ENCODE results near the gene SLF1.

Gene SLF1

GRCh38 chr5:94627191-94627590 lies 8.7 kb downstream of the SLF1 start:
- Mint-ChIP-seq H3K27me3 (no peaks in the 10 kb centered on the region), H3K4me3 (no peak overlapping the region), H3K36me3 (ENCODE audit: low read depth) (peaks cover 28% of the 10 kb centered on the region), H3K27ac (no peak overlapping the region), H3K4me1 (peaks cover 15% of the 10 kb centered on the region), H3K9me3 (no peaks in the 10 kb centered on the region)
- DNase-seq (no peak), ATAC-seq (no peak)

- H3K9me3 Mint-ChIP-seq, result peaks cover 2% of the 10 kb centered on the region
- peaks cover 66% of the 10 kb centered on the region for H3K36me3 Mint-ChIP-seq (ENCODE audit: low read depth)
- H3K27ac Mint-ChIP-seq, result no peak overlapping the region
- no peaks in the 10 kb centered on the region for H3K27me3 Mint-ChIP-seq
- DNase-seq, result no peak
- H3K4me3 Mint-ChIP-seq, result no peak overlapping the region
- ATAC-seq, result peak; percentile 20
- H3K4me1 Mint-ChIP-seq, result peaks cover 13% of the 10 kb centered on the region
Observed at GRCh38 chr5:94632024-94632423, 13.6 kb downstream of the SLF1 start.

GRCh38 chr5:94640176-94640575 lies 21.7 kb downstream of the SLF1 start:
- H3K9me3 Mint-ChIP-seq, result peaks cover 27% of the 10 kb centered on the region

GRCh38 chr5:94645053-94645452 lies 26.6 kb downstream of the SLF1 start:
- peaks cover 35% of the 10 kb centered on the region for H3K36me3 Mint-ChIP-seq (ENCODE audit: low read depth)
- no peak overlapping the region for H3K4me3 Mint-ChIP-seq
- ATAC-seq, result no peak

More at GRCh38 chr5:94640176-94640575, 21.7 kb downstream of the SLF1 start:
- H3K27me3 Mint-ChIP-seq, result no peaks in the 10 kb centered on the region
- ATAC-seq, result no peak
- H3K4me1 Mint-ChIP-seq, result peaks cover 9% of the 10 kb centered on the region
- H3K27ac Mint-ChIP-seq, result no peak overlapping the region
- no peak for DNase-seq
- H3K4me3 Mint-ChIP-seq, result no peak overlapping the region
- peaks cover 78% of the 10 kb centered on the region for H3K36me3 Mint-ChIP-seq (ENCODE audit: low read depth)

GRCh38 chr5:94646758-94647157 lies 28.3 kb downstream of the SLF1 start:
- Mint-ChIP-seq H3K27me3 (no peaks in the 10 kb centered on the region), H3K9me3 (no peaks in the 10 kb centered on the region), H3K4me1 (no peaks in the 10 kb centered on the region), H3K4me3 (no peak overlapping the region), H3K36me3 (ENCODE audit: low read depth) (peaks cover 24% of the 10 kb centered on the region), H3K27ac (no peak overlapping the region)
- no peak for DNase-seq
- ATAC-seq, result no peak

More at GRCh38 chr5:94645053-94645452, 26.6 kb downstream of the SLF1 start:
- DNase-seq, result no peak
- H3K27ac Mint-ChIP-seq, result no peak overlapping the region
- peaks cover 10% of the 10 kb centered on the region for H3K9me3 Mint-ChIP-seq
- no peaks in the 10 kb centered on the region for H3K27me3 Mint-ChIP-seq
- peaks cover 4% of the 10 kb centered on the region for H3K4me1 Mint-ChIP-seq

- H3K4me3 Mint-ChIP-seq, result no peak overlapping the region
- H3K4me1 Mint-ChIP-seq, result no peaks in the 10 kb centered on the region
- H3K27me3 Mint-ChIP-seq, result no peaks in the 10 kb centered on the region
- peaks cover 1% of the 10 kb centered on the region for H3K9me3 Mint-ChIP-seq
- no peak for ATAC-seq
- DNase-seq, result no peak
- H3K36me3 Mint-ChIP-seq (ENCODE audit: low read depth), result peaks cover 30% of the 10 kb centered on the region
- H3K27ac Mint-ChIP-seq, result no peak overlapping the region
Observed at GRCh38 chr5:94649874-94650273, 31.4 kb downstream of the SLF1 start.

- H3K36me3 Mint-ChIP-seq (ENCODE audit: low read depth), result peaks cover 67% of the 10 kb centered on the region
- no peak for DNase-seq
- H3K27ac Mint-ChIP-seq, result no peak overlapping the region
- no peaks in the 10 kb centered on the region for H3K27me3 Mint-ChIP-seq
- H3K9me3 Mint-ChIP-seq, result peaks cover 43% of the 10 kb centered on the region
- ATAC-seq, result no peak
- H3K4me1 Mint-ChIP-seq, result no peaks in the 10 kb centered on the region
- no peak overlapping the region for H3K4me3 Mint-ChIP-seq
Observed at GRCh38 chr5:94658272-94658671, 39.8 kb downstream of the SLF1 start.

- Mint-ChIP-seq H3K27ac (no peak overlapping the region), H3K4me1 (no peaks in the 10 kb centered on the region), H3K27me3 (no peaks in the 10 kb centered on the region), H3K4me3 (no peak overlapping the region), H3K9me3 (peaks cover 36% of the 10 kb centered on the region), H3K36me3 (ENCODE audit: low read depth) (peaks cover 52% of the 10 kb centered on the region)
- ATAC-seq (no peak), DNase-seq (no peak)
Observed at GRCh38 chr5:94660506-94660905, 42.0 kb downstream of the SLF1 start.

- no peaks in the 10 kb centered on the region for H3K27me3 Mint-ChIP-seq
- H3K36me3 Mint-ChIP-seq (ENCODE audit: low read depth), result peaks cover 46% of the 10 kb centered on the region
- no peak overlapping the region for H3K27ac Mint-ChIP-seq
- no peak overlapping the region for H3K4me3 Mint-ChIP-seq
- no peak for ATAC-seq
- peaks cover 30% of the 10 kb centered on the region for H3K9me3 Mint-ChIP-seq
- DNase-seq, result no peak
- no peaks in the 10 kb centered on the region for H3K4me1 Mint-ChIP-seq
Observed at GRCh38 chr5:94661086-94661485, 42.6 kb downstream of the SLF1 start.

GRCh38 chr5:94667937-94668336 lies 49.5 kb downstream of the SLF1 start:
- Mint-ChIP-seq H3K9me3 (no peaks in the 10 kb centered on the region), H3K36me3 (ENCODE audit: low read depth) (peaks cover 14% of the 10 kb centered on the region), H3K27me3 (no peaks in the 10 kb centered on the region), H3K4me3 (no peak overlapping the region), H3K27ac (no peak overlapping the region), H3K4me1 (no peaks in the 10 kb centered on the region)
- no peak for ATAC-seq
- no peak for DNase-seq

GRCh38 chr5:94670726-94671125 lies 52.3 kb downstream of the SLF1 start:
- no peak overlapping the region for H3K4me3 Mint-ChIP-seq
- ATAC-seq (no peak), DNase-seq (no peak)
- H3K4me1 Mint-ChIP-seq, result no peaks in the 10 kb centered on the region
- H3K27ac Mint-ChIP-seq, result no peak overlapping the region
- no peaks in the 10 kb centered on the region for H3K27me3 Mint-ChIP-seq
- H3K9me3 Mint-ChIP-seq, result no peaks in the 10 kb centered on the region
- peaks cover 11% of the 10 kb centered on the region for H3K36me3 Mint-ChIP-seq (ENCODE audit: low read depth)

- DNase-seq (no peak), ATAC-seq (no peak)
- Mint-ChIP-seq H3K36me3 (ENCODE audit: low read depth) (peaks cover 13% of the 10 kb centered on the region), H3K4me3 (no peak overlapping the region), H3K27ac (no peak overlapping the region), H3K9me3 (no peaks in the 10 kb centered on the region), H3K27me3 (no peaks in the 10 kb centered on the region), H3K4me1 (no peaks in the 10 kb centered on the region)
Observed at GRCh38 chr5:94672746-94673145, 54.3 kb downstream of the SLF1 start.

GRCh38 chr5:94674490-94675382 lies 56.3 kb downstream of the SLF1 start:
- H3K27me3 Mint-ChIP-seq, result no peaks in the 10 kb centered on the region
- no peak overlapping the region for H3K4me3 Mint-ChIP-seq
- H3K4me1 Mint-ChIP-seq, result no peaks in the 10 kb centered on the region
- ATAC-seq (no peak), DNase-seq (no peak)
- H3K9me3 Mint-ChIP-seq, result no peaks in the 10 kb centered on the region
- no peak overlapping the region for H3K27ac Mint-ChIP-seq
- peaks cover 16% of the 10 kb centered on the region for H3K36me3 Mint-ChIP-seq (ENCODE audit: low read depth)

GRCh38 chr5:94675965-94676618 lies 57.6 kb downstream of the SLF1 start:
- H3K27ac Mint-ChIP-seq, result no peak overlapping the region
- no peak overlapping the region for H3K4me3 Mint-ChIP-seq
- no peak for DNase-seq
- H3K27me3 Mint-ChIP-seq, result no peaks in the 10 kb centered on the region
- H3K9me3 Mint-ChIP-seq, result no peaks in the 10 kb centered on the region
- ATAC-seq, result no peak
- peaks cover 19% of the 10 kb centered on the region for H3K36me3 Mint-ChIP-seq (ENCODE audit: low read depth)
- H3K4me1 Mint-ChIP-seq, result no peaks in the 10 kb centered on the region

GRCh38 chr5:94682814-94683520 lies 64.5 kb downstream of the SLF1 start:
- Mint-ChIP-seq H3K27me3 (no peaks in the 10 kb centered on the region), H3K4me3 (no peak overlapping the region), H3K4me1 (no peaks in the 10 kb centered on the region), H3K36me3 (ENCODE audit: low read depth) (peaks cover 25% of the 10 kb centered on the region), H3K27ac (no peak overlapping the region), H3K9me3 (no peaks in the 10 kb centered on the region)
- ATAC-seq (no peak), DNase-seq (no peak)
